Measurements from ENCODE around the gene AGK.

The AGK gene

GRCh38 chr7:141551094-141551781 lies at the start of gene AGK:
AGK (plus strand) TSS chr7:141551410; CDS start chr7:141555467, 4,057 bp downstream.
- DNase-seq (ENCODE audit: low spot score), result peak; percentile 74

GRCh38 chr7:141501451-141501850 lies 49.8 kb upstream of the AGK start:
- no peak for DNase-seq (ENCODE audit: low spot score)

GRCh38 chr7:141511316-141511675 lies 39.9 kb upstream of the AGK start:
- no peak for DNase-seq (ENCODE audit: low spot score)

GRCh38 chr7:141511676-141512396 lies 39.4 kb upstream of the AGK start:
- DNase-seq (ENCODE audit: low spot score), result peak; percentile 13

- no peak for DNase-seq (ENCODE audit: low spot score)
These were observed 38.6 kb upstream of the AGK start for GRCh38 chr7:141512597-141512996.

GRCh38 chr7:141513720-141514119 lies 37.5 kb upstream of the AGK start:
- no peak for DNase-seq (ENCODE audit: low spot score)

GRCh38 chr7:141515941-141516340 lies 35.3 kb upstream of the AGK start:
- no peak for DNase-seq (ENCODE audit: low spot score)

- no peak for DNase-seq (ENCODE audit: low spot score)
These were observed 31.6 kb upstream of the AGK start for GRCh38 chr7:141519623-141520022.

- DNase-seq (ENCODE audit: low spot score), result no peak
These were observed 28.4 kb upstream of the AGK start for GRCh38 chr7:141522657-141523342.

GRCh38 chr7:141525973-141526514 lies 25.2 kb upstream of the AGK start:
- no peak for DNase-seq (ENCODE audit: low spot score)

GRCh38 chr7:141527076-141527475 lies 24.1 kb upstream of the AGK start:
- no peak for DNase-seq (ENCODE audit: low spot score)

GRCh38 chr7:141528399-141528798 lies 22.8 kb upstream of the AGK start:
- no peak for DNase-seq (ENCODE audit: low spot score)

- peak; percentile 59 for DNase-seq (ENCODE audit: low spot score)
These were observed 17.9 kb upstream of the AGK start for GRCh38 chr7:141533149-141533949.

GRCh38 chr7:141534757-141535737 lies 16.2 kb upstream of the AGK start:
- DNase-seq (ENCODE audit: low spot score), result no peak

- no peak for DNase-seq (ENCODE audit: low spot score)
These were observed 13.3 kb upstream of the AGK start for GRCh38 chr7:141537906-141538305.

GRCh38 chr7:141541375-141541774 lies 9.8 kb upstream of the AGK start:
- no peak for DNase-seq (ENCODE audit: low spot score)

GRCh38 chr7:141544831-141545230 lies 6.4 kb upstream of the AGK start:
- no peak for DNase-seq (ENCODE audit: low spot score)

- DNase-seq (ENCODE audit: low spot score), result no peak
These were observed 1.6 kb upstream of the AGK start for GRCh38 chr7:141549582-141549981.

GRCh38 chr7:141550386-141551093 lies 670 bp upstream of the AGK start:
- DNase-seq (ENCODE audit: low spot score), result no peak

GRCh38 chr7:141551782-141552181 lies 572 bp downstream of the AGK start:
- no peak for DNase-seq (ENCODE audit: low spot score)

Data from SW480 (cell line).